KMS-11 (cell line): ENCODE measurements around the gene ARL15.

Experiments used
- H2AFZ ChIP-seq: fragments of 200-600 bp; sonication (generic); 2 replicates; pipeline ENCODE4 v1.6.1; 2016; ENCODE audit warnings: antibody characterized with exemption, mixed run types, low read depth
- H3K27ac ChIP-seq: fragments of 200-600 bp; sonication (generic); 2 replicates; pipeline ENCODE4 v1.6.1; 2016; ENCODE audit warnings: mild to moderate bottlenecking, mixed run types
- H3K27me3 ChIP-seq: fragments of 200-600 bp; sonication (generic); 2 replicates; pipeline ENCODE4 v1.6.1; 2017; ENCODE audit warnings: mild to moderate bottlenecking, low read depth, mixed run types, moderate library complexity; ENCODE audit not compliant: insufficient read depth
- H3K36me3 ChIP-seq: fragments of 200-600 bp; sonication (generic); 2 replicates; pipeline ENCODE4 v1.6.1; 2017; ENCODE audit warnings: mild to moderate bottlenecking, mixed run types; ENCODE audit not compliant: insufficient read depth
- H3K4me1 ChIP-seq: fragments of 200-600 bp; sonication (generic); 2 replicates; pipeline ENCODE4 v1.6.1; 2016; ENCODE audit warnings: mild to moderate bottlenecking, low read depth, mixed run types; ENCODE audit not compliant: poor library complexity, severe bottlenecking
- H3K4me2 ChIP-seq: fragments of 200-600 bp; sonication (generic); 2 replicates; pipeline ENCODE4 v1.7.0; 2016; ENCODE audit warnings: mild to moderate bottlenecking, mixed run types
- H3K4me3 ChIP-seq: fragments of 200-600 bp; sonication (generic); IDR thresholded peaks from 2 replicates; pipeline ENCODE4 v1.6.1; 2017; ENCODE audit warnings: low read depth, low read length, mixed read lengths; ENCODE audit not compliant: insufficient read depth
- H3K79me2 ChIP-seq: fragments of 200-600 bp; sonication (generic); 2 replicates; pipeline ENCODE4 v1.6.1; 2016; ENCODE audit warnings: low read depth, mixed run types; ENCODE audit not compliant: insufficient read depth
- H3K9ac ChIP-seq: fragments of 200-600 bp; sonication (generic); 2 replicates; pipeline ENCODE4 v1.6.1; 2016; ENCODE audit warnings: mild to moderate bottlenecking, mixed run types
- H4K20me1 ChIP-seq: fragments of 200-600 bp; sonication (generic); 2 replicates; pipeline ENCODE4 v1.6.1; 2016; ENCODE audit warnings: mild to moderate bottlenecking, mixed run types; ENCODE audit not compliant: insufficient read depth
- CTCF ChIP-seq: fragments of 200-600 bp; sonication (generic); conservative IDR thresholded peaks from 2 replicates; pipeline ENCODE4 v1.6.1; 2017; ENCODE audit warnings: low read depth, mild to moderate bottlenecking, antibody characterized with exemption, low read length, moderate library complexity, mixed read lengths

ARL15 gene

DNA sequence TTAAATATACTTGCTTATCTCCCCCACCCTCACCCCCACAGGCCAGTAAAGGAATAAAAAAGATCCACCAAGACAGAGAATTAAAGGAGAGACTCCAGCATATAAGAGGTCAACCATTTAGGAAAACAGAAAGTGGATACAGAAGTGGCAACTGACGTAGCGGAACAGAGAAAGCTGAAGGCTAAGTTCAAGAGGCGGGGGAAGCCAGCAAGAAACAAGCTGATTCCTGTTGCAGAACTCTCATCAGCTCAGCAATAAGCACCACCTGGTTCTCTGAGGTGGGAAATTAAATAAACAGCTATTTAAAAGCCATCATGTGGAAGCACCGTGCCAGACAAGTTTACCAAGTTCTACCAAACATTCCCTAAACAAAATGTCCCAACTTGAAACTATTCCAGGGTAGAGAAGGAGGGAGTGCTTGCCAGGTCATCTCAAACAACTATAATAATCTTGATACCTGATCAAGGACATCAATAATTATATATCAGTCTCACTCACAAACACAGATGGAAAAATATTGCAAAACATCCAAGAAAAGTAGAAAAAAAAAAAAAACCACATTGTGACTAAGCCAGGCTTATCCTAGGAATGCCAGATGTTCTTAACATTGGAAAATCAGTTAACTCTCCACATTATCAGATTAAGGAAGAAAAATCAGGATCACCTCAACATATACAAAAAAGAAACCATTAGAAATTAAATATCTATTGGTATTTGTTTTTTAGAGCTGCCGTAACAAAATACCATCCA lies 7.3 kb upstream of the ARL15 start:
- no peaks in the 10 kb centered on the region for H3K36me3 ChIP-seq
- no peaks in the 10 kb centered on the region for H3K79me2 ChIP-seq
- no peak overlapping the region for H3K4me2 ChIP-seq
- H4K20me1 ChIP-seq: no peaks in the 10 kb centered on the region
- no peaks in the 10 kb centered on the region for H3K27me3 ChIP-seq
- no peak overlapping the region for H3K4me3 ChIP-seq
- TF ChIP-seq CTCF: no peak
- H3K9ac ChIP-seq: no peak overlapping the region
- H2AFZ ChIP-seq: no peak overlapping the region
- H3K27ac ChIP-seq: no peak overlapping the region
- H3K4me1 ChIP-seq: no peaks in the 10 kb centered on the region

GRCh38 chr5:54315736-54316528 lies 5.6 kb upstream of the ARL15 start:
- Histone ChIP-seq H2AFZ (no peak overlapping the region), H3K79me2 (no peaks in the 10 kb centered on the region), H3K27ac (no peak overlapping the region), H3K4me2 (no peak overlapping the region), H3K4me3 (no peak overlapping the region), H3K36me3 (no peaks in the 10 kb centered on the region), H3K9ac (no peak overlapping the region), H3K27me3 (no peaks in the 10 kb centered on the region), H4K20me1 (no peaks in the 10 kb centered on the region), H3K4me1 (no peaks in the 10 kb centered on the region)
- no peak for TF ChIP-seq CTCF

- peaks cover 10% of the 10 kb centered on the region for H3K4me1 ChIP-seq
- no peak overlapping the region for H3K4me2 ChIP-seq
- H3K27ac ChIP-seq: no peak overlapping the region
- H3K4me3 ChIP-seq: no peak overlapping the region
- H3K79me2 ChIP-seq: 0 out of 2 replicates have a peak, but pooled peaks cover 6% of the 10 kb centered on the region
- H3K27me3 ChIP-seq: no peaks in the 10 kb centered on the region
- H3K36me3 ChIP-seq: no peaks in the 10 kb centered on the region
- no peak overlapping the region for H2AFZ ChIP-seq
- H3K9ac ChIP-seq: no peak overlapping the region
- H4K20me1 ChIP-seq: no peaks in the 10 kb centered on the region
- TF ChIP-seq CTCF: no peak
These were observed 3.2 kb upstream of the ARL15 start for GRCh38 chr5:54313311-54314270.

DNA sequence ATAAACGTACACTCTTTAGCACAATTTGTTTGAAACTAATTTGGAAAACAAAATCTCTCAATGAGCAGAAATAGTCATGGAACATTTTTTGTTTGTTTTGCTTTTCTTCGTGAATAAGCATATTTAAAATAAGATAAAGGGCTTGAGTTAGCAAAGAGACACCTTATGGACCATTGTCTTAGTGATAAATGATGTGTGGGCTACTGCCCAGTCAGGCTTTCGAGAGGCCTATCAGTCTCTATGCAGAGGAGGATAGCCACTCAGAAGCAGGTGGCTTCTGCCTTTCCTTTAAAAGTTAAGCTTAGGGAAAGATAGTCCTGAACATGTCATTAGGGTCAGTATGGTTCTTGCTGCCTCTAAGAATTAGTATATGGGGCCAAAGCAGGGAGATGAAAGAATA lies 2.1 kb upstream of the ARL15 start:
- H3K36me3 ChIP-seq: no peaks in the 10 kb centered on the region
- H4K20me1 ChIP-seq: no peaks in the 10 kb centered on the region
- no peaks in the 10 kb centered on the region for H3K27me3 ChIP-seq
- no peak overlapping the region for H2AFZ ChIP-seq
- no peak overlapping the region for H3K27ac ChIP-seq
- no peak overlapping the region for H3K4me3 ChIP-seq
- no peak overlapping the region for H3K9ac ChIP-seq
- no peak overlapping the region for H3K4me2 ChIP-seq
- H3K79me2 ChIP-seq: 0 out of 2 replicates have a peak, but pooled peaks cover 6% of the 10 kb centered on the region
- no peak for TF ChIP-seq CTCF
- H3K4me1 ChIP-seq: peaks cover 14% of the 10 kb centered on the region
